ENCODE results near the gene PFKFB3.

DNA sequence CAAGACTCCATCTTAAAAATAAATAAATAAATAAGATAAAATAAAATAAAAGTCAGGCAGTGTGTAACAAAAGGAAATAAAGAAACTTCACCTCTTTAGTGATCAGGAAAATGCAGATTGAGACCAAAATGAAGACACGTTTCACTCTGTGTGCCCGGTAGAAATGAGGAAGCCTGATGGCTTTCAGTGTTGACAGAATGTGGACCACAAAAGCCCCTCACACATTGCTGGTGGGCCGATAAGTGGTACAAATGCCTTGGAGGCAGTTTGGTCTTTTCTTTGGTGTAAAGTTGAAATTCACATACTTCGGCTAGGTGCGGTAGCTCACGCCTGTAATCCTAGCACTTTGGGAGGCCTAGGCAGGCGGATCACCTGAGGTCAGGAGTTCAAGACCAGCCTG is 44.5 kb upstream of the PFKFB3 start:
- TF ChIP-seq, protein P1, sequence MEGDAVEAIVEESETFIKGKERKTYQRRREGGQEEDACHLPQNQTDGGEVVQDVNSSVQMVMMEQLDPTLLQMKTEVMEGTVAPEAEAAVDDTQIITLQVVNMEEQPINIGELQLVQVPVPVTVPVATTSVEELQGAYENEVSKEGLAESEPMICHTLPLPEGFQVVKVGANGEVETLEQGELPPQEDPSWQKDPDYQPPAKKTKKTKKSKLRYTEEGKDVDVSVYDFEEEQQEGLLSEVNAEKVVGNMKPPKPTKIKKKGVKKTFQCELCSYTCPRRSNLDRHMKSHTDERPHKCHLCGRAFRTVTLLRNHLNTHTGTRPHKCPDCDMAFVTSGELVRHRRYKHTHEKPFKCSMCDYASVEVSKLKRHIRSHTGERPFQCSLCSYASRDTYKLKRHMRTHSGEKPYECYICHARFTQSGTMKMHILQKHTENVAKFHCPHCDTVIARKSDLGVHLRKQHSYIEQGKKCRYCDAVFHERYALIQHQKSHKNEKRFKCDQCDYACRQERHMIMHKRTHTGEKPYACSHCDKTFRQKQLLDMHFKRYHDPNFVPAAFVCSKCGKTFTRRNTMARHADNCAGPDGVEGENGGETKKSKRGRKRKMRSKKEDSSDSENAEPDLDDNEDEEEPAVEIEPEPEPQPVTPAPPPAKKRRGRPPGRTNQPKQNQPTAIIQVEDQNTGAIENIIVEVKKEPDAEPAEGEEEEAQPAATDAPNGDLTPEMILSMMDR (IDR thresholded peaks at IDR 0.05; ENCODE audit: insufficient read depth, low read length), result no peak
- TF ChIP-seq POLR2AphosphoS5 (IDR thresholded peaks at IDR 0.05; ENCODE audit: low read depth) (no peak), GABPA (IDR thresholded peaks at IDR 0.05; ENCODE audit: low read depth) (no peak), SPI1 (IDR thresholded peaks at IDR 0.05; ENCODE audit: borderline replicate concordance, low read depth) (no peak)
- TF ChIP-seq, protein P2, sequence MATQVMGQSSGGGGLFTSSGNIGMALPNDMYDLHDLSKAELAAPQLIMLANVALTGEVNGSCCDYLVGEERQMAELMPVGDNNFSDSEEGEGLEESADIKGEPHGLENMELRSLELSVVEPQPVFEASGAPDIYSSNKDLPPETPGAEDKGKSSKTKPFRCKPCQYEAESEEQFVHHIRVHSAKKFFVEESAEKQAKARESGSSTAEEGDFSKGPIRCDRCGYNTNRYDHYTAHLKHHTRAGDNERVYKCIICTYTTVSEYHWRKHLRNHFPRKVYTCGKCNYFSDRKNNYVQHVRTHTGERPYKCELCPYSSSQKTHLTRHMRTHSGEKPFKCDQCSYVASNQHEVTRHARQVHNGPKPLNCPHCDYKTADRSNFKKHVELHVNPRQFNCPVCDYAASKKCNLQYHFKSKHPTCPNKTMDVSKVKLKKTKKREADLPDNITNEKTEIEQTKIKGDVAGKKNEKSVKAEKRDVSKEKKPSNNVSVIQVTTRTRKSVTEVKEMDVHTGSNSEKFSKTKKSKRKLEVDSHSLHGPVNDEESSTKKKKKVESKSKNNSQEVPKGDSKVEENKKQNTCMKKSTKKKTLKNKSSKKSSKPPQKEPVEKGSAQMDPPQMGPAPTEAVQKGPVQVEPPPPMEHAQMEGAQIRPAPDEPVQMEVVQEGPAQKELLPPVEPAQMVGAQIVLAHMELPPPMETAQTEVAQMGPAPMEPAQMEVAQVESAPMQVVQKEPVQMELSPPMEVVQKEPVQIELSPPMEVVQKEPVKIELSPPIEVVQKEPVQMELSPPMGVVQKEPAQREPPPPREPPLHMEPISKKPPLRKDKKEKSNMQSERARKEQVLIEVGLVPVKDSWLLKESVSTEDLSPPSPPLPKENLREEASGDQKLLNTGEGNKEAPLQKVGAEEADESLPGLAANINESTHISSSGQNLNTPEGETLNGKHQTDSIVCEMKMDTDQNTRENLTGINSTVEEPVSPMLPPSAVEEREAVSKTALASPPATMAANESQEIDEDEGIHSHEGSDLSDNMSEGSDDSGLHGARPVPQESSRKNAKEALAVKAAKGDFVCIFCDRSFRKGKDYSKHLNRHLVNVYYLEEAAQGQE (IDR thresholded peaks at IDR 0.05; ENCODE audit: insufficient replicate concordance, low read depth), result no peak

All from HL-60 (cell line).